RWPE2 (cell line): ENCODE measurements around the gene ACLY.
"Not testable (repeated sequence)": the region's sequence is repeated elsewhere in the genome, so short reads cannot be mapped to it uniquely, and the experiment has no call there.

ENCODE experiments used
- ATAC-seq: fragments of 200-7000 bp; cut with Tn5 transposase; 3 replicates; pipeline ENCODE4 v1.9.1; 2021; ENCODE audit warnings: low read depth
- DNase-seq: peaks from one replicate; pipeline ENCODE4 v3.0.0-alpha.2; 2020; ENCODE audit warnings: low spot score
- H3K27ac ChIP-seq: fragments of 450-650 bp; 2 replicates; pipeline ENCODE4 v1.5.1; 2017; ENCODE audit warnings: mild to moderate bottlenecking; ENCODE audit not compliant: poor library complexity, severe bottlenecking
- H3K27me3 ChIP-seq: fragments of 250-450 bp; sonication (Bioruptor Pico); 2 replicates; pipeline ENCODE4 v1.5.1; 2021; ENCODE audit warnings: mild to moderate bottlenecking, moderate library complexity; ENCODE audit not compliant: insufficient read depth, poor library complexity, severe bottlenecking
- H3K36me3 ChIP-seq: fragments of 250-450 bp; sonication (Bioruptor Pico); 2 replicates; pipeline ENCODE4 v1.5.1; 2020; ENCODE audit warnings: low read depth, mild to moderate bottlenecking, moderate library complexity
- H3K4me1 ChIP-seq: fragments of 250-450 bp; sonication (Bioruptor Pico); 2 replicates; pipeline ENCODE4 v1.5.1; 2021; ENCODE audit warnings: mild to moderate bottlenecking, moderate library complexity; ENCODE audit not compliant: insufficient read depth, poor library complexity, severe bottlenecking
- H3K4me3 ChIP-seq: fragments of 250-450 bp; sonication (Bioruptor Pico); 2 replicates; pipeline ENCODE4 v1.5.1; 2021; ENCODE audit warnings: mild to moderate bottlenecking, moderate library complexity; ENCODE audit not compliant: severe bottlenecking
- H3K9me3 ChIP-seq: fragments of 250-450 bp; sonication (Bioruptor Pico); 2 replicates; pipeline ENCODE4 v1.5.1; 2021; ENCODE audit warnings: mild to moderate bottlenecking, moderate library complexity; ENCODE audit not compliant: severe bottlenecking
- CTCF ChIP-seq: fragments of 450-650 bp; IDR thresholded peaks from one replicate; pipeline ENCODE4 v1.5.1; 2017; ENCODE audit warnings: mild to moderate bottlenecking, moderate library complexity; ENCODE audit not compliant: poor library complexity, severe bottlenecking

Gene ACLY

GRCh38 chr17:41835800-41836549 lies 82.8 kb downstream of the ACLY start, which contains the start of gene NT5C3B:
Gene NT5C3B (minus strand): TSS chr17:41836232. CDS start chr17:41836193, 39 bp downstream.
- peak; percentile 81 for ATAC-seq

GRCh38 chr17:41835214-41835799 lies 83.4 kb downstream of the ACLY start:
- Histone ChIP-seq H3K4me1 (peaks cover 3% of the 10 kb centered on the region), H3K36me3 (peaks cover 41% of the 10 kb centered on the region), H3K4me3 (peak overlapping the region; percentile 86), H3K9me3 (no peaks in the 10 kb centered on the region), H3K27ac (peak overlapping the region; percentile 14), H3K27me3 (no peaks in the 10 kb centered on the region)
- TF ChIP-seq CTCF: no peak
- ATAC-seq: peak; percentile 46
- DNase-seq: no peak

More at GRCh38 chr17:41835800-41836549, 82.8 kb downstream of the ACLY start, which contains the start of gene NT5C3B:
- Histone ChIP-seq H3K36me3 (peaks cover 35% of the 10 kb centered on the region), H3K27ac (peak within 1 kb of the TSS; percentile 14), H3K4me1 (peaks cover 3% of the 10 kb centered on the region), H3K27me3 (no peaks in the 10 kb centered on the region), H3K4me3 (peak within 1 kb of the TSS; percentile 86), H3K9me3 (no peaks in the 10 kb centered on the region)
- no peak for TF ChIP-seq CTCF
- DNase-seq: no peak

- H3K4me1 ChIP-seq, DNase-seq, H3K27me3 ChIP-seq, H3K9me3 ChIP-seq, H3K27ac ChIP-seq, H3K4me3 ChIP-seq, ATAC-seq: not testable (repeated sequence)
- H3K36me3 ChIP-seq: peaks cover 87% of the 10 kb centered on the region
Observed at GRCh38 chr17:41829961-41830360, 88.8 kb downstream of the ACLY start.

- peaks cover 52% of the 10 kb centered on the region for H3K36me3 ChIP-seq
- DNase-seq (no peak), ATAC-seq (no peak)
- H3K4me3 ChIP-seq: no peak overlapping the region
- H3K27ac ChIP-seq: no peak overlapping the region
- no peaks in the 10 kb centered on the region for H3K4me1 ChIP-seq
- no peaks in the 10 kb centered on the region for H3K9me3 ChIP-seq
- no peaks in the 10 kb centered on the region for H3K27me3 ChIP-seq
- TF ChIP-seq CTCF: no peak
Observed at GRCh38 chr17:41825175-41825845, 93.4 kb downstream of the ACLY start.

DNA sequence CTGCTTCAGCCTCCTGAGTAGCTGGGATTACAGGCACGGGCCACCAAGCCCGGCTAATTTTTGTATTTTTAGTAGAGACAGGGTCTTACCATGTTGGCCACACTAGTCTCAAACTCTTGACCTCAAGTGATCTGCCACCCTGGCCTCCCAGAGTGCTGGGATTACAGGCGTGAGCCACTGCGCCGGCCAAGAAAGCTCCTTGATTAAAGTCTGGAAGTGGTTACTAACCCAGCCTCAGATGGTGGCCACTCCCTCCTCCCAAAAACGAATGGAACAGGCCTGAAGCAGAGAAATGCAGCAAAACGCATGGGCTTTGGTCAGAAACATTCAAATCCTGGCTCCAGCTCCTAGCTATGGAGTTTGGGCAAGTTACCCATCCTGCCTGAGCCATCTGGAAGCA lies 94.7 kb downstream of the ACLY start:
- ATAC-seq (no peak), DNase-seq (no peak)
- no peaks in the 10 kb centered on the region for H3K9me3 ChIP-seq
- H3K27me3 ChIP-seq: no peaks in the 10 kb centered on the region
- no peak for TF ChIP-seq CTCF
- H3K4me3 ChIP-seq: no peak overlapping the region
- H3K4me1 ChIP-seq: no peaks in the 10 kb centered on the region
- H3K27ac ChIP-seq: no peak overlapping the region
- peaks cover 47% of the 10 kb centered on the region for H3K36me3 ChIP-seq
